Tibial nerve (tissue), 4 donors: Measurements from ENCODE around the gene CAT.

Experiments used
- CTCF ChIP-seq, 5 experiments: fragments of 200-600 bp in 3 of 5; fragments of 450-650 bp in 2 of 5; sonication (generic) in 3 of 5; IDR thresholded peaks; one replicate each; pipeline ENCODE4 v1.5.1; 2016 to 2019; ENCODE audit warnings: antibody characterized with exemption in 5 of 5, mild to moderate bottlenecking in 3 of 5, moderate library complexity in 2 of 5
- EP300 ChIP-seq, 2 donors: sonication (generic); formaldehyde crosslinking; IDR thresholded peaks; one replicate each; pipeline ENCODE4 v1.6.1; 2017; ENCODE audit warnings: antibody characterized with exemption in 2 of 2, mild to moderate bottlenecking in 1 of 2
- POLR2A ChIP-seq, 2 donors: fragments of 450-650 bp; IDR thresholded peaks; one replicate each; pipeline ENCODE4 v1.6.1; 2017; ENCODE audit warnings: antibody characterized with exemption in 2 of 2, mild to moderate bottlenecking in 2 of 2, moderate library complexity in 2 of 2

DNA sequence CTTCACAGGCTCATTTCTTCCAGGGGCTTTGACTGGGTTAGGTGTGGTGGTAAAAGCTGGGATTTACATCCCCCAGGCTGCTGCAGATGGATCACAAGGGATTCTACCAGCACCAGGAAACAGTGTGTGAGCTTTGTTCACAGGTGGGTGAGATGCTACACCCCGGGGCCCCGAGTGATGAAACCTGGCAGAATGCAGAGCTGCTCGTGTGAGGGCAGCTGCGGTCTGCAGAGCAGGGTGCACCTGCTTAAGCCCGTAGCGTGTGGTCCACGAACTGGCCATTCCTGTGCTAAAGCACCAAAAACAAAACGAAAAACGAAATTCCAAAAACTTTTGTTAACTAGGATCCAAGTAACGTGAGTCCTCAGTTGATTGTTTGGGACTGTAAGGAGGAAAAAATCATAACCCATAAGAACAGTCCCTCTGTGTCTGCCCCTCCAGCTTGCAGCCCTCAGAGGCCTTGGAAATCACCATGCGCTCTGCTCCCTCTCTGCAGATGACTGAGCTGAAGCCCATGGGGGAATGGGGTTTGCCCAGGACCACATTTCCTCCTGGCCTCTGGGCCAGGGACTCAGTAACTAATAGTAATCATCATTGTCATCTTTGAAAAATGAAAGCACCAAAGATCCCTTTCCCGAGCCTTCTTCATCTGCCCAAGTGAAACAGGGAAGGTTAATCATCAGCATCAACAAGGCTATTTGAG lies 50.3 kb downstream of the CAT start:
- no peak for TF ChIP-seq POLR2A (IDR thresholded peaks at IDR 0.05)
- no peak for TF ChIP-seq CTCF (IDR thresholded peaks at IDR 0.05)
- no peak for TF ChIP-seq EP300 (IDR thresholded peaks at IDR 0.05)
